SIG-M5 treated with dmso at 0.1 percent for 504 hours (cell line): Measurements from ENCODE around the gene MOSPD3.

Experiments used
- DNase-seq: peaks from one replicate; lab custom pipeline; 2025; ENCODE audit not compliant: unreplicated experiment; lab: John Stamatoyannopoulos, UW

MOSPD3 gene

DNA sequence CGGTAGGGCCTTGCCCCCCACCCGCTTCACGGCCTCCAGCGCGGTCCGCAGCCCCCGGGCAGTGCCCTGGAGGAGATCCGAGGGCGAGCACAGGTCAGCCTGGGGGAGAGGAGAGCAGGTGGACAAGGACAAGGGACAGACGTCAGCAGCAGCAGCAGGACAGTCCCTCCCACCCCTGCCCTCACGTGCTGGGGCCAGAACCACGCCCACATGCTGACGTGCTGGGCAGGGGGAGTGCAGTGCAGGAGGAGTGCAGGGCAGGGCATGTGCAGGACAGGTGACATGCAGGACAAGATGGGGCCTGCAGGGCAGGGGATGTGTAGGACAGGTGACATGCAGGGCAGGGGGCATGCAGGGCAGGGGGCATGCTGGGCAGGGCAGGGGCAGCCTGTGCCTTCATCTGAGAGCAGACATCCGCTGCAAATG lies 37.1 kb upstream of the MOSPD3 start:
- DNase-seq = no peak

DNA sequence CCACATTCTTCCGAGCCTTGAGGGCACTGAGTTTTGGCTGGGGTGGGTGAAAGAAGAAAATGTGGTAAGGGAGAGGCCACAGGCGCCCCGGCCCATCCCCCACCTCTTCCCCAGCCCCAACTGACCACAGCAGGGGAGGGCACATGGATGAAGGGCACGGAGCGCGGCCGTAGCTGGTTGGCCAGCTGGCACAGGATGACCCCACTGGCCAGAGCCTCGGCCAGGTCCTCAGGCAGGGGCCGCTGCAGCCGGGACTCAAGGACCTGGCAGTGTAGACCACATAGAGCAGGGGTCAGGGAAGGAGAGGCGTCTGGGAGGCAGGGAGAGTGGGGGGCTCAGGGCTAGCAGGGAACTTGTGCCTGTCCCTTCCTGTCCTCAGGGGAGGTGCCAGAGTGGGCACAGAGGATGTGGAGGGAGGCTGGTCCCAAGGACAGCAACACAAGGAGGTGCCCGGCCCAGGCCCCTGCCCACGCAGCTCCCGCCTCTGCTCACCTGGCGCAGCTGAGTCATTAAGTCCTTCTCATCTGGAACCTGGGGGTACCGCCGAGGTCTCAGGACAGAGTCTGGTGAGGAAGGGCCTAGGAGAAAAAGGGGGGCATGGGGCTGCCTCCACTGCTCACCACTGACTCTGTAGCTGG lies 36.5 kb upstream of the MOSPD3 start:
- no peak for DNase-seq

DNA sequence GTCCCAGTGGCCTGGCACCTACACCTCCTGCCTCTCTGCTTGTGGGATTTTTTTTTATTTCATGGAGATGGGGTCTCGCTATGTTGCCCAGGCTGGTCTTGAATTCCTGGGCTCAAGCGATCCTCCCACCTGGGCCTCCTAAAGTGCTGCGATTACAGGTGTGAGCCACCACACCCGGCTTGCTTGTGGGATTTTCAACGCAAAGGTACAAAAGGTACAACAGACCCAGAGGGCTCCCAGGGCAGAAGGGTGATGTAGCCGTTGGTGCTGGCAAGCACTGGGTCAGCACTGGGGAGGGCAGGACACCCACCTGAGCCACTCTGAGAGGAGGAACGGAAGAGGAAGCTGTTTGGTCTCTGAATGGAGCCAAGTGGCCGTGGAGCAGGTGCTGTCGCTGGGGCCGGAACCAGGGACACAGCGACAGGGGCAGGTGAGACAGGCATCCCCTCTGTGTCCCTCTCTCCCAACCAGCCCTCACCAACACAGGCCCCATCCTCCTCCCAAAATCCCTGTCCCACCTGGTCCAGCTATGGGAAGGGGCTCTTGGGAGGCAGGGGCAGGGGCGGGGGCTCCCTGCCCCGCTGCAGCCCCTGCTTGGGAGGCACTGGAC lies 35.9 kb upstream of the MOSPD3 start:
- DNase-seq = no peak

DNA sequence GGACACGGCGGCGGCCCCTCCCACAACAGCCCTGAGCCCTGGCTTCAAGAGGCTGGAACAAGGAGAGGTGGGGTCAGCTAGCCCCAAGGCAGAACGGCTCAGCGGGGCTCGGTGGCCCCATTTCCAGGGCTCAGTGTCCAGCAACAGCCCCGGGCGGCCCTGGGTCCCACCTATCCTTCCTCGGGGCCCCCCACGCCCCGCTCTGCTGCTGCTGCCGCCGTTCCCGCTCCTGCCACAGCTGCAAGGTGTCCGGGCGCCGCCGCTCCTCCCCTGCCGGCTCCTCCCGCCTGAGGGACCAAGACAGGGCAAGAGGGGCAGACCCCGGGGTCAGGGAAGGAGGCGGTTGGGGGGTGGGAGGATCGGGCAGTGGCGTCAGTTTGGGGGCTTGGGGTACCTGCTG lies 35.2 kb upstream of the MOSPD3 start:
- DNase-seq = no peak

- DNase-seq = no peak
Measured at GRCh38 chr7:100577507-100577906, 34.8 kb upstream of the MOSPD3 start.

DNA sequence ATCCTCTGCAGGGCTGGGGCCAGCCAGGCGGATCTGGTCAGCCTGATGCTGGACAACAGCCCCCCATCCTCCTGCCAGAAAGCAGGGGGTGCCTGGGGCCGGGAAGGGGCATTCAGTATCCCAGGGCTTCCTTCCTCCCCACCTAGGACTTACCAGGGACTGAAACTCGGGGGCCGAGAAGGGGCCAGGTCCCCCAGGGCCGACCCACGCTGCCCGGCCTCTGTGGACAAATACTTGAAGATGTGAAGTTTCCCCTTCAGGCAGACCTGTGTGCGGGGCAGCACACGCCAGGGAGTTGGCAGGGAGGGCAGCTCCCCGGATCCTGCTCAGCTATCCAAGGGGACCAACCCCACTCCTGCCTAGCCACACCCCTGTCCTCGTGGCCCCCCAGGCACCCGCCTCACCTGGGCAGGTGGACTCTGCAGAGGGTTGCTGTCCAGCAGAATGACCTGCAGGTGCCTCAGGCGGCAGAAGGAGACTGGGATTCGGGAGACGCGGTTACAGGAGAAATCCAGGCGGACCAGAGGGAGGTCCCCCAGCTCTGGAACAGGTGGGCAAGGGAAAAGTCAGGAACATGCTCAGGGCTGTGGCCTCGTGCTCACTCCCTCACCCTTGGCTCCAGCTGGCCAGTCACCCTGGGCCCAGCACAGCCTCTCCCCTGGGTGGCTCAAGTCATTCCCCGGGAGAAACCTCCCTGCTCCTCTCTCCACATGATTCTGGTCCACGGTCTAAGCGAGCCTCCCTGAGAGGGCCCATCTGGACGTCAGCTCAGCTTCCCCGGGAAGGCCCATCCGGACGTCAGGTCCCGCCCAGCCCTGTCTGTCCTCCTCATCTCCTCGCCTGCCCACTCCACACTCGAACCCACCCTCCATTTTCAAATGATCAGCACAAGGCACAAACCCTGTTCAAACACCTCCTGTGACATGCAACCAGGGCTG lies 33.8 kb upstream of the MOSPD3 start:
- DNase-seq = no peak

DNA sequence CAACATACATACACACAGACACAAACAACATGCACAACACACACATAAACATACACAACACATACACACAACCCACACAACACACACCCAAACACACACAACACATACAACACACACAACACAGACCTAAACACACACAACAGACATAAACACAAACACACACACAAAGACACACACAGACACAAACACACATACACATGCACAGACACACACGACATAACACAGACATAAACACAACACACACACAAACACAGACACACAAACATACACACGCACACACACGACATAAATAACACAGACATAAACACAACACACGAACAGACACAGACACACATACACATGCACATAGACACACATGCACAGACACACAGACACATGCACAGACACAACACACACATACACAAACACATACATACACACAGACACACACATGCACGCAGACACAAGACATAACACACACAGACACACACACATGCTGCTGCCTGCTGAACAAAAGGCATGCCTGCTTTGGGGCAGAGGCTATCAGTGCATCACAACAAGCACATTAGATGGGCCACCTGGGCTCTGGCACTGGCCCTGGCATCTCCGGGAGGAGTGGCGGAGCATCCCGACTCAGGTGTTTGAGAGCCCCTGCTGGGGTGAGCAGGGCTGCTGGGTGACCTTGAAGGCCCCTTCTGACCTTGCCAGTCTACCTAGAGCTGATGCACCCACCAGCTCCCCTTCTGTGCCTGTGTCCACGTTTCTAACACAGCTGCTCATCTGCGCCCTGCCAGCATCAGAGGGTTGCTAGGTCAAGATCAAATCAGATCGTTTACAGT lies 31.7 kb upstream of the MOSPD3 start:
- DNase-seq = no peak

- DNase-seq = peak; percentile 40
Measured at GRCh38 chr7:100582041-100582579, 30.2 kb upstream of the MOSPD3 start.

- no peak for DNase-seq
Measured at GRCh38 chr7:100582650-100583049, 29.7 kb upstream of the MOSPD3 start.

GRCh38 chr7:100583132-100584053 lies 28.9 kb upstream of the MOSPD3 start:
- peak; percentile 95 for DNase-seq

DNA sequence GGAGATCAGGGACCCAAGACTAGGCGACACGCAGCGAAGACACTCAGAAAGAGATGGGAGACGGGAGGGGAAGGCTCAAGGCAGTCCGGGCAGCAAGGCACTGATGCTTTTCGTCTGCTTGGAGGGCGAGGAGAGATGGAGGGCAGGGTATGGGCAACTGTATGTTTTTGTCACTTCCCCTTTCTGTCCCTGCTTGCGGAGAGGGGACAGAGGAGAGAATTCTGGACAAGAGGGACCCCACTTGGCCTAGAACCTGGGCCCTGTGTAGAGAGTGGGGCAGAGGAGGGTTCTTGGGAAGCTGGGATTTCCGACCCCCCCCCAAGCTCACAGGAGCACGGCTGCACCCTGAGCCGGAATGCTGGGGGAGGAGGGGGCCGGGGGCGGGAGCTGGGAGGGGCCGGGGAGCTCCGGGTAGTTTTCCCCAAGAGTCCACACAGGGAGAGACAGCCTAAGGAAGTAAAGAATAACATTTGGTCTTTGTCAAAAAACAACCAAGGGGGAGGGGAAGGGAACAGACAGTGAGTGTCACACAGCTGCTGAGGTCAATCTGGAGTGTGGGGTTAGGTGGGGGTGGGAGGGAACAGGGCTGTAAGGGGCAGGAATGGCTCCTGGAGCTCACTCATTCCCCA lies 28.2 kb upstream of the MOSPD3 start:
- peak; percentile 46 for DNase-seq

DNA sequence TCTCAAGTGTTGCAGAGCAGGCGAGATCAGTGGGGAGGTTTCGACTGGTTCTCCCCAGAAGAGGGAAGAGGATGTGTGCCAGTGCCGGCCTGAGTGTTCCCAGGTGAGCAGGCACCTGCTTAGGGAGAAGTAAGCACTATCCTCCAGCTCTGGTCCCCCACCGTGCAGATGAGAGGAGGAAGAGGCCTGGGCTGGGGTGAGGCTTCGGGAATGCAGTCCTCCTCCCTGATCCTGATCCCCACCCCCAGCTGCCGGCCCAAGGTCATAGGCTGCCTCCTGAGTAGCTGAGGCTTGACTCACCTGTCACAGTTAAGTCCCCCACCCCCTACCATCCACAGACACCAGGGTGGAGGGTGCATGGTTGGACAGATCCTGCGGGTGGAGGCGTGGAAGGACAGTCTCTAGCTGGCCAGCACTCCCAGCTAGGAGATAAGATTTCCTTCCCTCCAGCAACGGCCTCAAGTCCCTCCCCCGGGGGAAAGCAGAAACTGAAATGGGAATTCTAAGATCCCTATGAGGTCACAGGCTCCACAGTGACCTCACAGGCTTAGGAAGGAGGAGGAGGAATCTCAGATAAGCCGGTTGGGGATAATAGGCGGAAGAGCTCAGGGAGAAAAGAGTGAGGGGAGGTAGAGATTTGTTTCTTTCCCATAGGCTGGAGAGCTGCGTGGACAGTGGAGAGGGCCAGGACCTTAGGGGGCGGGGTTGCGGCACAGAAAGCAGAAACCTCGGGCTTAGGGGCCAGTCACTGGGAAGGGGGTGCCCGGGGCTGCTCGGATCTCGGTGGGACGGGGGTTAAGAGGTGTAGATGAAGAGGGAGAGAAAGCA lies 27.4 kb upstream of the MOSPD3 start:
- no peak for DNase-seq

- no peak for DNase-seq
Measured at GRCh38 chr7:100585511-100586265, 26.7 kb upstream of the MOSPD3 start, which contains the start of gene LRCH4. LRCH4 (minus strand) TSS chr7:100586129; CDS start chr7:100586100, 29 bp downstream.

DNA sequence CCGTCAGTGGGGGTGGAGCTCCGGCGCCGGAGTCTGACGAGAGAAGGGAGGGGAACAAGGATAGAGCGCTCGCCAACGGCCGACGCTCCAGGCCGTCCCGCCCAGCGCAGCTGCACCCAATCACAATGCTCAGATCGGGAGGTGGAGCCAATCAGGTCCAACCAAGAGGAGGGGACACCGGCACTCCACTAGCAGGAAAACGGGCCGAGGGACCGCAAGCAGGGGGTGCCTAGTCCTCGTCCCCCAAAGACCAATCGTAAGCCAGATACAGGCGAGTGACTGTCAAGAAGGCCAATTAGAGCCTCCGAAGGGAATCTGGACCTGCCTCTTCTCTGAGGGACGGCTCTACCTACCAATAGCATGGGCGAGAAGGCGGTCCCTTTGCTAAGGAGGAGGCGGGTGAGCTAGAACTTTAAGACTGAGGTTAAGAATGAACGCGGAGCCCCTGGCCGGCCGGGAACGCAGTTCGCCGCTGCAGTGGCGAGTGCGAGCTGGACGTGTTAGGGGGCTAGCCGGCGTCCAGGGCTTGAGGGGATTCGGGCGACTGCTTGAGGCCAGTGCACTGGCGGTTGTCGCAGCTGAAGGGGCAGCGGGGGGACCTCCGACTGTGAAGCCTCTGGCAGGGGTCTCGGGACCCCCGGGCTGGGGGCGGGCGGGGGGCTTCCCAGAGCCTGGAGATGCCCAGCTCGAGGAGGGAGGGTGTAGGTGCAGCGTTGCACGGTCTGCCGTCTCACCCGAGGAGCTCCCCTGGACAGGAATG lies 25.9 kb upstream of the MOSPD3 start, which contains the start of gene FBXO24:
FBXO24 (plus strand) TSS at position 63 of the 760 bp plus-strand sequence; CDS start at position 361, 298 bp downstream.
- peak; percentile 99 for DNase-seq

- DNase-seq = peak; percentile 20
Measured at GRCh38 chr7:100588438-100588837, 23.9 kb upstream of the MOSPD3 start.

DNA sequence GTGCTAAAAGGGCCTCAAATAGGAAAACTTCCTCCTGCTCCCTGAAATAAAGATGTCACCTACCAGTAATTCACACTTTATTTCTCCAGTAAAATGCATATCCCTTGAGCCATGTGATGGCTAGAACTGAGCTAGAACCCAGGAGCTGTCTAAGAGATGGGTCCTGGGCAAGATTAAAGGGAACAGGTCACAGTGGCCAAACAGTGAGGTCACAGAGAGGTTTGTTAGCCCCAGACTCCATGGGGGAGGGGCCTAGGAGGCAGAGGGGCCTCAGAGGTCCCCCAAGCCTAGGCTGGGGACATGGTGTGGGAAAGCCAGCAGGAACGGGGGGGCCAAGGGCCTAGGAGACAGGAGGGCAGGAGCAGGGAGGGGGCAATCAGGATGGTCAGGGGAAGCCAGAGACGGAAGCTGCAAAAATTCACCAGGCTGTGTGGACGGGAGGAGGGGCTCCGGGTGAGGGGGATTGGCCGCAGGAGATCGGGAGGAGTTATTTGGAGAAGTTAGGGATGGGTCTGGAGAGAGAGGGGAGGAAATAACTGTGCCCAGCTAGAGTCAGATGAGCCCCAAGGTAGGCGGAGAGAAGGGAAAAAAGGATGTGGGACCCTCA lies 22.9 kb upstream of the MOSPD3 start:
- DNase-seq = no peak
